ENCODE results near the gene RXRB.

The RXRB gene

DNA sequence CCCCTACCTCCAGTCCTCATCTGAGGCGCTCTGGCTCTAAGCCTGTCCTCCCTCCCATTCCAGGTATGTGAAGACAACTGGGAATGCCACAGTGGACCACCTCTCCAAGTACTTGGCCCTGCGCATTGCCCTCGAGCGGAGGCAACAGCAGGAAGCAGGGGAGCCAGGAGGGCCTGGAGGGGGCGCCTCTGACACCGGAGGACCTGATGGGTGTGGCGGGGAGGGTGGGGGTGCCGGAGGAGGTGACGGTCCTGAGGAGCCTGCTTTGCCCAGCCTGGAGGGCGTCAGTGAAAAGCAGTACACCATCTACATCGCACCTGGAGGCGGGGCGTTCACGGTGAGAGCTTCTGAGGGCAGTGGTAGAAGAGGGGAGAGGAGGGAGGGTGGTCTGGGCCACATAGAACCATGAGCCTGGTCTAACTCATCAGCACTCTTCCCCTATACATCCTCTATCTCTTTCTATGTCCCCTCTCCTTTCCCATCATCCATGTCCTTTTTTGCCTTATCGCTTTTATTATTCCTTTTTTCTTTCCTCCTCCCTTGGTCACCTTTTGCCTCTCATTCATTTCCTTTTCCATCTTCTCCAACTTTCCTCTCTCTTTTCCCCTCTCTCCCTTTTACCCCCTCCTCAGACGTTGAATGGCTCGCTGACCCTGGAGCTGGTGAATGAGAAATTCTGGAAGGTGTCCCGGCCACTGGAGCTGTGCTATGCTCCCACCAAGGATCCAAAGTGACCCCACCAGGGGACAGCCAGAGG is 11.4 kb upstream of the RXRB start:
- DNase-seq: no peak

- no peak for DNase-seq
Observed at GRCh38 chr6:33211136-33211535, 10.7 kb upstream of the RXRB start.

- no peak for DNase-seq
Observed at GRCh38 chr6:33209856-33210255, 9.4 kb upstream of the RXRB start.

- DNase-seq: peak; percentile 57
Observed at GRCh38 chr6:33208091-33208967, 7.9 kb upstream of the RXRB start, which contains the start of gene RING1. TSS of gene RING1 (plus strand) at chr6:33208500. CDS start at chr6:33208823, 323 bp downstream.

- DNase-seq: no peak
Observed at GRCh38 chr6:33207552-33208090, 7.2 kb upstream of the RXRB start.

DNA sequence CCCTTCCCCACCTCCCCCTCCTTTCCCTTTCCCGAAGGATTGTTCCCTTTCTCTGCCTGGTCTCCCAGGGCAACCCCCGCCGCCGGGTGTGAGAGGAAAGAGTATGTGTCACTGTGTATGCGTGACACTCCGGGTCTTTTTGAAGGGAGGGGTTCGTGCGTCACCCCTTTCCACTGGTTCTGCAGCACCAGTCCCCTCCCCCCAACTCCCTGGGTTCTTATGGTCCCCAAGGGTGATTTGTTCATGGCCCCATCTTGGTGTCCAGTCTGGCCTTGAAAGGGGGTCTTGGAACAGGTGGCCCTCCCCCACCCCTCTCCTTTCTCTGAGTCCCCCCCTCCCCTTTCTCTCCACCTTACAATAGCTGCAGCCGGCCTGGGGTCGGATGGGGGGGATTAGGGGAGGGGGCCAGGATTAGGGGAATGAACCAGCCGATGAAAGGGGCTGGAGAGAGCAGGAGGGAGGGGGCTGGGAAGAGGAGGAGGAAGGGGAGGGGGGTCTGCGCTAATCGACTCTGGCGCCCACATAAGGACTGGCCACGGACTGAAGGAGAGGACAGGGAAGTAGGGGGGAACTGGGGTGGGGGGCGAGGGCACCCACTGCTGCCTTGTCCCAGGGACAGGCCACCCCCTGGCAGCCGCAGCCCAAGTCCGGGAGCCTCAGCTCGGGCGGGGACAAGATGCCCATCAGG is 6.5 kb upstream of the RXRB start:
- DNase-seq: no peak

GRCh38 chr6:33206027-33206863 is 5.8 kb upstream of the RXRB start:
- DNase-seq: no peak

- no peak for DNase-seq
Observed at GRCh38 chr6:33205191-33206026, 4.9 kb upstream of the RXRB start.

DNA sequence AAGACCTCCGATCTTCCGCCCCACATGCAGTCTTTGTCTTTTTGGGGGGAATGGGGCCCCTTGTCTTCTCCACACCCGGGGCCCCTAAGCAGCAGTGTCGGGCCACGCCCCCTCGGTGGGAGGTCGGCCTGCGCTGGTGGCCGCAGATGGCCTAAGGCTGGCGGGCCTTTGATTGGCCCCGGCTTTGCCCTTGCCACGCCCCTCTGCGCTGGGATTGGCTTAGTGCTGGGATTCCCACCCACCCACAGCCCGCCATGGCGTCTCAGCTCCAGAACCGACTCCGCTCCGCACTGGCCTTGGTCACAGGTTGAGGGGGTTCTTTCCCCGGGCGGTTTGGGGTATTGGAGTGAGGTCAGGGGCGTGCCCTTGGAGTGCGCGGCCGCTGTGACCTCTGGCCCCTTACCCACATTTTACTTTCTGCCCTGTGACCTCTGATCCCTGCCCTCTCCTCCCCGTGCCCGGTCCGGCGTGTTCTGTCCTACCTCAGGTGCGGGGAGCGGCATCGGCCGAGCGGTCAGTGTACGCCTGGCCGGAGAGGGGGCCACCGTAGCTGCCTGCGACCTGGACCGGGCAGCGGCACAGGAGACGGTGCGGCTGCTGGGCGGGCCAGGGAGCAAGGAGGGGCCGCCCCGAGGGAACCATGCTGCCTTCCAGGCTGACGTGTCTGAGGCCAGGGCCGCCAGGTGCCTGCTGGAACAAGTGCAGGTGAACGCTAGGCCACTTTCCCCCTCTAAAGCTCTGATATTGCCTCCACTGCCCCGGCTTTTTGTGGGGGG is 4.1 kb upstream of the RXRB start, which contains the start of gene HSD17B8:
HSD17B8 (plus strand) TSS at position 241 of the 776 bp plus-strand sequence; CDS start at position 255, 14 bp downstream.
- DNase-seq: peak; percentile 68

DNA sequence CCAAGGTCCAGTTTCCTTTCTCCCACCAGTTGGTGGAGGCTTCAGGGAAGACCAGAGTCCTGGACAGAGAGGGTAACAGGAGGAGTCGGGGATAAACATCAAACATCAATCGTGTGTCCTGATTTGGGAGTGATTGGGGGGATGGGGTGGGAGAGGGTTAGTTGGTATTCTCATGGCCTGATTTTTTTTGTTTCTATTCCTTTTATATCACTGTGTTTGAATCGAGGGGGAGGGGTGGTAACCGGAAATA is 3.6 kb upstream of the RXRB start:
- no peak for DNase-seq

GRCh38 chr6:33203443-33204164 is 3.1 kb upstream of the RXRB start:
- DNase-seq: no peak

GRCh38 chr6:33202799-33203198 is 2.3 kb upstream of the RXRB start:
- no peak for DNase-seq

GRCh38 chr6:33201935-33202334 is 1.5 kb upstream of the RXRB start:
- DNase-seq: no peak

GRCh38 chr6:33201147-33201545 is 681 bp upstream of the RXRB start:
- DNase-seq: no peak

- peak; percentile 53 for DNase-seq
Observed at GRCh38 chr6:33199687-33200218, 712 bp downstream of the RXRB start.

- DNase-seq: no peak
Observed at GRCh38 chr6:33198853-33199436, 1.5 kb downstream of the RXRB start.

- DNase-seq: no peak
Observed at GRCh38 chr6:33198159-33198852, 2.2 kb downstream of the RXRB start.

DNA sequence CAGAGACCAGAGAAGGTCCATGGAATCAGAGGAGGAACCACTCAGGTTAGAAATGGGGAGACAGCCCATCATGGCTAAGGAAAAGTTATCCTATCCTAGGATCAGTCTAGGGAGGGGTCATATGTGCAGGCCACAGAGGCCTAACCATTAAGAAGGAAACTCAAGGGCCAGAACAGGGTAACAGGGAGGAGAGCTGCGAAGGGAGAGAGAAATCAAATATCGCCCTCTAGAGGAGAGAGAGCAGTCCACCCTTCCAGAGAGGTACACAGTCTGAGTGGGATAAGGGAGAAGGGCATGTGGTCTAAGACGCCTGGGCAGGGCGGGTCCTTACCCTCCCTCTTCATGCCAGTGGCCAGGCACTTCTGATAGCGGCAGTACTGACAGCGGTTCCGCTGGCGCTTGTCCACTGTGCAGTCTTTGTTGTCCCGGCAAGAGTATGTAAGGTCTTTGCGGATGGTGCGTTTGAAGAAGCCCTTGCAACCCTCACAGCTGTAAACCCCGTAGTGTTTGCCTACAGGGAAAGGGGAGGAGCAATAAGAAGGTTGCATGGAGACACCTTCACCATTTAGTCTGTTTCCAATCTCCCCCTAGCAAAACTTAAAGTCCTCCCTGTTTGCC is 2.9 kb downstream of the RXRB start:
- no peak for DNase-seq

Measured in SHP77 treated with DMSO at 0.1 percent for 48 hours (cell line).